HepG2 (cell line): Measurements from ENCODE around the gene EPB41L2. TPM values are rescaled to one million over a fixed set of nuclear protein-coding genes. Genes with fewer than 3 reads are reported as not detected.

Experiments
- AGO2 ChIP-seq: fragments of 200-400 bp; formaldehyde crosslinking; optimal IDR thresholded peaks from 2 replicates; pipeline ENCODE3; 2017; ENCODE audit warnings: mild to moderate bottlenecking, low read depth, low read length, moderate library complexity
- BRD4 ChIP-seq: sonication (generic); formaldehyde crosslinking; IDR thresholded peaks from 2 replicates; pipeline ENCODE4 v1.4.0; 2020; ENCODE audit warnings: missing genetic modification reagents
- CAMTA2 ChIP-seq: sonication (generic); formaldehyde crosslinking; IDR thresholded peaks from 2 replicates; pipeline ENCODE4 v1.4.0; 2020; ENCODE audit warnings: mild to moderate bottlenecking, missing genetic modification reagents, borderline replicate concordance
- ELF1 ChIP-seq: sonication (generic); formaldehyde crosslinking; IDR thresholded peaks from 2 replicates; pipeline ENCODE4 v1.4.0; 2020; ENCODE audit warnings: missing genetic modification reagents
- ELF4 ChIP-seq: sonication (generic); formaldehyde crosslinking; IDR thresholded peaks from 2 replicates; pipeline ENCODE4 v1.5.0; 2020; ENCODE audit warnings: missing genetic modification reagents, mild to moderate bottlenecking, moderate library complexity, borderline replicate concordance
- GTF2F1 ChIP-seq: fragments of 150-350 bp; IDR thresholded peaks from 2 replicates; pipeline ENCODE4 v1.6.1; 2014; ENCODE audit warnings: low read length
- GZF1 ChIP-seq: sonication (generic); formaldehyde crosslinking; IDR thresholded peaks from 2 replicates; pipeline ENCODE4 v1.5.1; 2020; ENCODE audit warnings: mild to moderate bottlenecking, missing genetic modification reagents
- HNRNPLL ChIP-seq: fragments of 200-400 bp; formaldehyde crosslinking; IDR thresholded peaks from 2 replicates; pipeline ENCODE4 v1.6.1; 2017; ENCODE audit warnings: mild to moderate bottlenecking, low read depth, low read length; ENCODE audit not compliant: poor library complexity, severe bottlenecking
- HOXD1 ChIP-seq: sonication (generic); formaldehyde crosslinking; IDR thresholded peaks from 2 replicates; pipeline ENCODE4 v1.5.0; 2020; ENCODE audit warnings: missing genetic modification reagents
- ISL2 ChIP-seq: sonication (generic); formaldehyde crosslinking; IDR thresholded peaks from 2 replicates; pipeline ENCODE4 v1.5.0; 2020; ENCODE audit warnings: missing genetic modification reagents
- NFIC ChIP-seq: IDR thresholded peaks from 2 replicates; pipeline ENCODE4 v1.6.1; 2012; ENCODE audit warnings: mild to moderate bottlenecking, low read length, inconsistent platforms
- NFKB2 ChIP-seq: sonication (generic); formaldehyde crosslinking; IDR thresholded peaks from 2 replicates; pipeline ENCODE4 v1.4.0; 2020; ENCODE audit warnings: missing genetic modification reagents, borderline replicate concordance
- NR2C2 ChIP-seq: sonication (generic); formaldehyde crosslinking; IDR thresholded peaks from 2 replicates; pipeline ENCODE4 v1.4.0; 2020; ENCODE audit warnings: missing genetic modification reagents, mild to moderate bottlenecking, moderate library complexity, borderline replicate concordance
- PLSCR1 ChIP-seq: sonication (generic); formaldehyde crosslinking; IDR thresholded peaks from 2 replicates; pipeline ENCODE4 v1.5.0; 2020; ENCODE audit warnings: missing genetic modification reagents, mild to moderate bottlenecking, borderline replicate concordance
- PPARG ChIP-seq: conservative IDR thresholded peaks from 2 replicates; pipeline ENCODE4 v1.6.1; 2016; ENCODE audit warnings: missing biosample characterization, missing genetic modification reagents
- RFXANK ChIP-seq: IDR thresholded peaks from 2 replicates; pipeline ENCODE4 v1.6.1; 2016
- RXRB ChIP-seq: IDR thresholded peaks from 2 replicates; pipeline ENCODE4 v1.6.1; 2016; ENCODE audit warnings: borderline replicate concordance, missing genetic modification reagents, missing compliant biosample characterization
- SMARCE1 ChIP-seq: fragments of 450-650 bp; IDR thresholded peaks from 2 replicates; pipeline ENCODE4 v1.6.1; 2017; ENCODE audit warnings: borderline replicate concordance
- SUZ12 ChIP-seq: fragments of 150-350 bp; IDR thresholded peaks from 2 replicates; pipeline ENCODE4 v1.6.1; 2014; ENCODE audit warnings: low read depth, low read length
- TBX2 ChIP-seq: sonication (generic); formaldehyde crosslinking; IDR thresholded peaks from 2 replicates; pipeline ENCODE4 v1.5.0; 2020; ENCODE audit warnings: missing genetic modification reagents, mild to moderate bottlenecking, borderline replicate concordance
- TP53 ChIP-seq: sonication (generic); formaldehyde crosslinking; conservative IDR thresholded peaks from 2 replicates; pipeline ENCODE4 v1.4.0; 2020; ENCODE audit warnings: missing genetic modification reagents
- ZBTB7B ChIP-seq: sonication (generic); formaldehyde crosslinking; IDR thresholded peaks from 2 replicates; pipeline ENCODE4 v1.4.0; 2020; ENCODE audit warnings: missing genetic modification reagents
- ZC3H13 ChIP-seq: sonication (generic); formaldehyde crosslinking; IDR thresholded peaks from 2 replicates; pipeline ENCODE4 v1.8.1; 2023; ENCODE audit warnings: mild to moderate bottlenecking, missing genetic modification reagents, moderate library complexity
- ZKSCAN8 ChIP-seq: IDR thresholded peaks from 2 replicates; pipeline ENCODE4 v1.6.1; 2016; ENCODE audit warnings: borderline replicate concordance, missing genetic modification reagents, missing compliant biosample characterization
- ZNF138 ChIP-seq: sonication (generic); formaldehyde crosslinking; IDR thresholded peaks from 2 replicates; pipeline ENCODE4 v1.5.0; 2020; ENCODE audit warnings: mild to moderate bottlenecking, low read depth, missing genetic modification reagents
- ZNF207 ChIP-seq: fragments of 450-650 bp; IDR thresholded peaks from 2 replicates; pipeline ENCODE4 v1.6.1; 2016; ENCODE audit warnings: antibody characterized with exemption, borderline replicate concordance
- ZNF253 ChIP-seq: sonication (generic); formaldehyde crosslinking; IDR thresholded peaks from 2 replicates; pipeline ENCODE4 v1.8.0; 2022; ENCODE audit warnings: mild to moderate bottlenecking, missing genetic modification reagents, borderline replicate concordance
- ZNF260 ChIP-seq: sonication (generic); formaldehyde crosslinking; IDR thresholded peaks from 2 replicates; pipeline ENCODE4 v1.4.0; 2020; ENCODE audit warnings: missing genetic modification reagents, low read depth, mild to moderate bottlenecking, borderline replicate concordance
- ZNF362 ChIP-seq: sonication (generic); formaldehyde crosslinking; IDR thresholded peaks from 2 replicates; pipeline ENCODE4 v1.4.0; 2020; ENCODE audit warnings: missing genetic modification reagents, mild to moderate bottlenecking, borderline replicate concordance
- ZNF367 ChIP-seq: sonication (generic); formaldehyde crosslinking; IDR thresholded peaks from 2 replicates; pipeline ENCODE4 v1.4.0; 2020; ENCODE audit warnings: missing genetic modification reagents, borderline replicate concordance
- ZNF432 ChIP-seq: sonication (generic); formaldehyde crosslinking; IDR thresholded peaks from 2 replicates; pipeline ENCODE4 v1.5.0; 2020; ENCODE audit warnings: missing genetic modification reagents, mild to moderate bottlenecking, borderline replicate concordance
- ZNF83 ChIP-seq: sonication (generic); formaldehyde crosslinking; IDR thresholded peaks from 2 replicates; pipeline ENCODE4 v1.4.0; 2020; ENCODE audit warnings: missing genetic modification reagents, mild to moderate bottlenecking, borderline replicate concordance
- polyA plus RNA-seq, 8 experiments: library from polyadenylated mRNA; depleted of rRNA in 3 of 8; stranded (reverse) in 7 of 8; unstranded in 1 of 8; fragments of >200 nt; fragmentation: Illumina TruSeq in 4 of 8; extraction: Trizol in 4 of 8; gene quantifications; 2 replicates each; pipeline versions ENCODE4 v1.2.1 to v1.2.3, GENCODE V29; 2011 to 2016; ENCODE audit warnings: low read depth in 4 of 8, missing spikeins in 1 of 8, mixed read lengths in 1 of 8; ENCODE audit not compliant: insufficient read depth in 1 of 8
- total RNA-seq, 5 experiments: library from RNA; depleted of rRNA; stranded (reverse); fragments of >200 nt; fragmentation: Illumina TruSeq; extraction: Trizol; gene quantifications; 2 replicates each; pipeline ENCODE4 v1.2.3, GENCODE V29; 2016; ENCODE audit warnings: low read depth in 1 of 5

The EPB41L2 gene
- total and polyA plus RNA-seq, 2 of the 13 experiments (the other 11 are each of a cell fraction or from before 2014, with no cell fraction given): 41.7 to 56.4 TPM

GRCh38 chr6:131038597-131039344 lies 24.3 kb downstream of the EPB41L2 start (continued):
- TF ChIP-seq CAMTA2 (no peak), GTF2F1 (no peak), ZKSCAN8 (peak; percentile 92), BRD4 (CRISPR knock-in tag) (0 out of 2 replicates have a peak, but pooled peaks have one; percentile 37), ZNF260 (CRISPR knock-in tag) (no peak), ZNF83 (CRISPR knock-in tag) (no peak), HOXD1 (no peak; the same call in 1 of the 2 replicates), ZC3H13 (no peak), GZF1 (no peak), ZNF362 (CRISPR knock-in tag) (peak; percentile 74; the same call in 1 of the 2 replicates), SMARCE1 (no peak), NFIC (peak; percentile 98), ZNF207 (no peak), ELF4 (CRISPR knock-in tag) (0 out of 2 replicates have a peak, but pooled peaks have one; percentile 48), ZBTB7B (CRISPR knock-in tag) (peak; percentile 73; the same call in 1 of the 2 replicates), ZNF367 (CRISPR knock-in tag) (no peak), TP53 (peak; percentile 51; the same call in 1 of the 2 replicates), RFXANK (CRISPR knock-in tag) (peak; percentile 70; the same call in 1 of the 2 replicates), NR2C2 (peak; percentile 84), ZNF432 (CRISPR knock-in tag) (no peak), NFKB2 (CRISPR knock-in tag) (no peak), PPARG (CRISPR knock-in tag) (peak; percentile 100), ELF1 (CRISPR knock-in tag) (peak; percentile 65), ZNF138 (CRISPR knock-in tag) (no peak), HNRNPLL (no peak), TBX2 (CRISPR knock-in tag) (peak; percentile 88), SUZ12 (no peak), PLSCR1 (no peak), ISL2 (peak; percentile 91), ZNF253 (no peak), RXRB (CRISPR knock-in tag) (peak; percentile 99), AGO2 (no peak)
